ENCODE measurements around the gene AUTS2. TPM values are rescaled to one million over a fixed set of nuclear protein-coding genes. Genes with fewer than 3 reads are reported as not detected.

Gene AUTS2
- total RNA-seq, 1 donor from 2014 or later, result 125 TPM

- Mint-ChIP-seq H3K36me3 (ENCODE audit: insufficient read depth) (peaks cover 17% of the 10 kb centered on the region), H3K27ac (no peak overlapping the region), H3K4me3 (ENCODE audit: low read depth) (no peak overlapping the region), H3K9me3 (ENCODE audit: low read depth) (no peaks in the 10 kb centered on the region), H3K27me3 (peaks cover 32% of the 10 kb centered on the region), H3K4me1 (ENCODE audit: low read depth) (peaks cover 47% of the 10 kb centered on the region)
- no peak for DNase-seq (ENCODE audit: low spot score, unreplicated experiment)
- TF ChIP-seq CTCF (IDR thresholded peaks at IDR 0.05; ENCODE audit: unreplicated experiment), result no peak
Observed at GRCh38 chr7:70572571-70572970, 974.3 kb downstream of the AUTS2 start.

- no peak overlapping the region for H3K27ac Mint-ChIP-seq
- H3K9me3 Mint-ChIP-seq (ENCODE audit: low read depth), result no peaks in the 10 kb centered on the region
- no peak for TF ChIP-seq CTCF (IDR thresholded peaks at IDR 0.05; ENCODE audit: unreplicated experiment)
- H3K27me3 Mint-ChIP-seq, result peaks cover 29% of the 10 kb centered on the region
- H3K36me3 Mint-ChIP-seq (ENCODE audit: insufficient read depth), result peaks cover 17% of the 10 kb centered on the region
- no peak overlapping the region for H3K4me3 Mint-ChIP-seq (ENCODE audit: low read depth)
- H3K4me1 Mint-ChIP-seq (ENCODE audit: low read depth), result peaks cover 43% of the 10 kb centered on the region
- DNase-seq (ENCODE audit: low spot score, unreplicated experiment), result no peak
Observed at GRCh38 chr7:70573071-70573661, 974.9 kb downstream of the AUTS2 start.

- Mint-ChIP-seq H3K4me3 (ENCODE audit: low read depth) (no peak overlapping the region), H3K9me3 (ENCODE audit: low read depth) (no peaks in the 10 kb centered on the region), H3K36me3 (ENCODE audit: insufficient read depth) (peaks cover 17% of the 10 kb centered on the region), H3K27ac (no peak overlapping the region), H3K4me1 (ENCODE audit: low read depth) (peaks cover 37% of the 10 kb centered on the region), H3K27me3 (peaks cover 29% of the 10 kb centered on the region)
- TF ChIP-seq CTCF (IDR thresholded peaks at IDR 0.05; ENCODE audit: unreplicated experiment), result no peak
- DNase-seq (ENCODE audit: low spot score, unreplicated experiment), result no peak
Observed at GRCh38 chr7:70573696-70574095, 975.4 kb downstream of the AUTS2 start.

- Mint-ChIP-seq H3K27me3 (peaks cover 29% of the 10 kb centered on the region), H3K9me3 (ENCODE audit: low read depth) (no peaks in the 10 kb centered on the region), H3K4me3 (ENCODE audit: low read depth) (no peak overlapping the region), H3K4me1 (ENCODE audit: low read depth) (peaks cover 32% of the 10 kb centered on the region), H3K36me3 (ENCODE audit: insufficient read depth) (peaks cover 17% of the 10 kb centered on the region), H3K27ac (no peak overlapping the region)
- no peak for DNase-seq (ENCODE audit: low spot score, unreplicated experiment)
- TF ChIP-seq CTCF (IDR thresholded peaks at IDR 0.05; ENCODE audit: unreplicated experiment), result no peak
Observed at GRCh38 chr7:70574314-70574834, 976.1 kb downstream of the AUTS2 start.

GRCh38 chr7:70574970-70575799, 976.9 kb downstream of the AUTS2 start:
- Mint-ChIP-seq H3K4me3 (ENCODE audit: low read depth) (no peak overlapping the region), H3K9me3 (ENCODE audit: low read depth) (no peaks in the 10 kb centered on the region), H3K4me1 (ENCODE audit: low read depth) (peaks cover 30% of the 10 kb centered on the region), H3K27ac (no peak overlapping the region), H3K27me3 (peaks cover 34% of the 10 kb centered on the region), H3K36me3 (ENCODE audit: insufficient read depth) (peaks cover 18% of the 10 kb centered on the region)
- DNase-seq (ENCODE audit: low spot score, unreplicated experiment), result no peak
- no peak for TF ChIP-seq CTCF (IDR thresholded peaks at IDR 0.05; ENCODE audit: unreplicated experiment)
